Uterus (tissue), 4 donors: ENCODE data around the gene QRICH2. TPM values are rescaled to one million over a fixed set of nuclear protein-coding genes. Genes with fewer than 3 reads are reported as not detected.

Experiments used
- small RNA-seq: library from RNA; depleted of rRNA; stranded (forward); fragments of <200 nt; gene quantifications from one replicate; pipeline ENCODE3, GENCODE V24; 2016
- total RNA-seq, 4 donors: library from RNA; depleted of rRNA in 3 of 4; stranded (reverse); fragments of >200 nt in 3 of 4; gene quantifications; one replicate each; pipeline versions ENCODE4 v1.1.0 to v1.2.4, GENCODE V29; 2014 to 2023
- donor health status: DM: yes; HTN: yes; CAD: no.

Gene QRICH2
- total RNA-seq, 4 donors from 2014 or later = under 0.01 to 7.2 (median 4.4) TPM

Small RNA genes within 50 kb of the gene (small RNA-seq; reads per million reads assigned to genes)
- not detected for gene RF00019
- gene RNU6-24P = not detected

Other genes starting within 250 kb of the QRICH2 start
- gene SRP68, start 235.8 kb downstream of the QRICH2 start, total RNA-seq = 100 to 1,000 TPM in 1 of 4 donors, 10 to 100 TPM in 3; 25.1 to 117 (median 65.0) TPM
- not detected for gene GALR2, start 233.5 kb downstream of the QRICH2 start, total RNA-seq
- gene ZACN, start 229.1 kb downstream of the QRICH2 start, total RNA-seq = not detected
- gene EXOC7, start 204.5 kb downstream of the QRICH2 start, total RNA-seq = 100 to 1,000 TPM in 3 of 4 donors, 10 to 100 TPM in 1; 34.7 to 118 (median 109) TPM
- gene FOXJ1, start 167.0 kb downstream of the QRICH2 start, total RNA-seq = 10 to 100 TPM in 1 of 4 donors, 1 to 10 TPM in 1, under 1 TPM in 2; 0.51 to 14.0 (median 1.0) TPM
- gene RNF157, start 67.8 kb downstream of the QRICH2 start, total RNA-seq = 1 to 10 TPM in 3 of 4 donors, under 1 TPM in 1; 0.77 to 5.7 (median 1.7) TPM
- 10 to 100 TPM in 2 of 4 donors, 1 to 10 TPM in 2; 2.0 to 17.4 (median 9.2) TPM for gene UBALD2, start 42.9 kb downstream of the QRICH2 start, total RNA-seq
- 10 to 100 TPM; 52.4 to 82.3 (median 68.7) TPM for gene PRPSAP1, start 45.6 kb upstream of the QRICH2 start, total RNA-seq
- 10 to 100 TPM in 2 of 4 donors, 1 to 10 TPM in 2; 7.9 to 33.2 (median 12.0) TPM for gene SPHK1, start 76.3 kb upstream of the QRICH2 start, total RNA-seq
- gene UBE2O, start 144.9 kb upstream of the QRICH2 start, total RNA-seq = 10 to 100 TPM in 2 of 4 donors, 1 to 10 TPM in 2; 5.0 to 31.5 (median 17.9) TPM
- not detected for gene AANAT, start 159.3 kb upstream of the QRICH2 start, total RNA-seq
- gene RHBDF2, start 193.1 kb upstream of the QRICH2 start, total RNA-seq = 10 to 100 TPM in 2 of 4 donors, 1 to 10 TPM in 2; 3.8 to 26.1 (median 8.4) TPM
- gene CYGB, start 229.4 kb upstream of the QRICH2 start, total RNA-seq = 10 to 100 TPM in 2 of 4 donors, 1 to 10 TPM in 2; 7.8 to 33.2 (median 19.8) TPM
- gene PRCD, start 231.8 kb upstream of the QRICH2 start, total RNA-seq = 10 to 100 TPM in 1 of 4 donors, under 1 TPM in 2, not detected in 1; 0.26 to 13.4 (median 0.69) TPM